ENCODE measurements around the gene UGT3A2. TPM values are rescaled to one million over a fixed set of nuclear protein-coding genes. Genes with fewer than 3 reads are reported as not detected.

UGT3A2 gene
- total and polyA plus RNA-seq, 2 of the 4 experiments (the other 2 are of a cell fraction) = not detected

DNA sequence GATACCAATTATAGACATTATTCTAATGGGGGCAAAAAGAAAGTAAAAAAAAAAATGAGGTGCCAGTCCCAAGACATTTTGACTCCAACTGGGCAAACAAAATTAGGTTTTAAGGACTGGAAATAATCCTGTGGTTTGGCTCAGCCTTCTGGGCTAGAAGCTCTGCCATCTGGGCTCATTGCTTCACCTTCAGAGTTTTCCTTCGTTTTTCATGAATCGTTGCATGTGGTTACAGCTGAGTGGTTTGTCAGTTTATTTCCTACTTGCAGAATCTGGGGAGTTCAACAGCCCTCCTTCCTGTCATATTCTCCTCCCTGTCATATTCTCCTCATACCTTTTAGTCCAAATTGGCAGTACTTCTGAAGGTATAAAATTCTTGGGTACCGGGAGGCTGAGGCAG, 12.0 kb downstream of the UGT3A2 start:
- intact Hi-C loops (cut with micrococcal nuclease) = no loop called here
- ATAC-seq (ENCODE audit: low read depth) (no peak), DNase-seq (no peak)
- CTCF ChIA-PET = no interaction called here
- Histone ChIP-seq H2BK20ac (ENCODE audit: low read depth, low read length) (no peak overlapping the region), H2AK5ac (ENCODE audit: low read depth, low read length) (no peak overlapping the region), H3K4me2 (ENCODE audit: low read depth, low read length) (no peak overlapping the region), H3K9me1 (ENCODE audit: insufficient read depth, low read length) (no peaks in the 10 kb centered on the region), H3K4me1 (ENCODE audit: control insufficient read depth, insufficient read depth, low read length) (no peaks in the 10 kb centered on the region), H3K56ac (ENCODE audit: extremely low read depth, insufficient read depth, low read length) (no peak overlapping the region), H3K9me3 (ENCODE audit: control insufficient read depth, insufficient read depth, low read length) (no peaks in the 10 kb centered on the region), H4K8ac (ENCODE audit: low read depth in 2 of 2, low read length in 2 of 2) (no peak overlapping the region), H2AFZ (replicated peaks; ENCODE audit: low read length, poor library complexity) (no peak overlapping the region), H3K18ac (ENCODE audit: low read depth, low read length) (no peak overlapping the region), H4K20me1 (ENCODE audit: insufficient read depth, low read length) (no peaks in the 10 kb centered on the region), H3K27me3 (ENCODE audit: control insufficient read depth, insufficient read depth, low read length) (no peaks in the 10 kb centered on the region), H2AK9ac (replicated peaks; ENCODE audit: low read depth, low read length, poor library complexity) (no peak overlapping the region), H4K5ac (ENCODE audit: low read depth, low read length) (no peak overlapping the region), H3K27ac (ENCODE audit: insufficient read depth, low read length) (no peak overlapping the region), H3K4me3 (ENCODE audit: insufficient read depth, low read depth, low read length) (no peak overlapping the region), H3K23ac (ENCODE audit: low read depth, low read length) (no peak overlapping the region), H3K14ac (replicated peaks; ENCODE audit: low read depth, low read length) (no peak overlapping the region), H3K9ac (ENCODE audit: low read depth, low read length) (no peak overlapping the region), H2BK120ac (ENCODE audit: low read depth, low read length) (no peak overlapping the region), H2BK15ac (ENCODE audit: low read depth, low read length) (no peak overlapping the region), H3K4ac (ENCODE audit: low read depth, low read length) (no peak overlapping the region), H2BK5ac (ENCODE audit: low read depth, low read length, poor library complexity, severe bottlenecking) (no peak overlapping the region), H3K79me1 (ENCODE audit: low read depth in 1 of 2, low read length in 2 of 2) (no peaks in the 10 kb centered on the region), H4K91ac (ENCODE audit: insufficient read depth, low read depth, low read length) (no peak overlapping the region), H3K36me3 (ENCODE audit: control insufficient read depth, insufficient read depth, low read length) (no peaks in the 10 kb centered on the region)
- in situ Hi-C loops (cut with MboI; ENCODE audit: low sequenced_read_pairs) = no loop called here
- no peak for TF ChIP-seq NFE2L2 (IDR thresholded peaks at IDR 0.05; ENCODE audit: low read depth, low read length)
- no peak for TF ChIP-seq MXI1 (IDR thresholded peaks at IDR 0.05; ENCODE audit: borderline replicate concordance, low read depth, low read length)
- no peak for TF ChIP-seq RCOR1 (IDR thresholded peaks at IDR 0.05; ENCODE audit: insufficient replicate concordance, low read length)
- no peak for TF ChIP-seq SMC3 (IDR thresholded peaks at IDR 0.05; ENCODE audit: low read depth, low read length)
- TF ChIP-seq USF2 (IDR thresholded peaks at IDR 0.05; ENCODE audit: low read depth, low read length) = no peak
- no peak for TF ChIP-seq BHLHE40 (IDR thresholded peaks at IDR 0.05; ENCODE audit: low read depth, low read length)
- POLR2A ChIA-PET (ENCODE audit: unreplicated experiment) = no interaction called here
- dilution Hi-C loops (cut with HindIII; ENCODE audit: low sequenced_read_pairs, unreplicated experiment) = no loop called here
- no TSS peak for BruUV-seq (replicated peaks)
- WGBS, 2 experiments (ENCODE audit: extremely low coverage in 2 of 2, insufficient read length in 1 of 2) = no CpG with 5 or more reads among the region's 3 CpGs
